Upper lobe of left lung (tissue), 6 donors: Measurements from ENCODE around the gene GPR17. TPM values are rescaled to one million over a fixed set of nuclear protein-coding genes. Genes with fewer than 3 reads are reported as not detected.

Source experiments
- ATAC-seq, 2 donors: fragments of 200-7000 bp; cut with Tn5 transposase; one replicate each; pipeline ENCODE4 v1.9.1; 2022; ENCODE audit warnings: mild to moderate bottlenecking in 2 of 2, moderate library complexity in 2 of 2; ENCODE audit not compliant: low FRiP score in 2 of 2
- DNase-seq, 2 donors: peaks; one replicate each; pipeline ENCODE4 v3.0.0-alpha.2; 2019 to 2020
- H3K27ac ChIP-seq, 4 donors: fragments of 200-600 bp; sonication (generic); one replicate each; pipeline ENCODE4 v1.5.1; 2016 to 2019
- H3K27me3 ChIP-seq, 4 donors: fragments of 200-600 bp; sonication (generic); one replicate each; pipeline ENCODE4 v1.5.1; 2017 to 2019
- H3K36me3 ChIP-seq, 4 donors: fragments of 200-600 bp; sonication (generic); one replicate each; pipeline ENCODE4 v1.5.1; 2016 to 2019
- H3K4me1 ChIP-seq, 4 donors: fragments of 200-600 bp; sonication (generic); one replicate each; pipeline ENCODE4 v1.5.1; 2018 to 2019
- H3K4me3 ChIP-seq, 4 donors: fragments of 200-600 bp; sonication (generic); one replicate each; pipeline ENCODE4 v1.5.1; 2017 to 2019; ENCODE audit warnings: mild to moderate bottlenecking in 2 of 4, moderate library complexity in 1 of 4
- H3K9me3 ChIP-seq, 4 donors: fragments of 200-600 bp; sonication (generic); one replicate each; pipeline ENCODE4 v1.5.1; 2018 to 2019
- CTCF ChIP-seq, 6 experiments: fragments of 450-650 bp in 4 of 6; fragments of 200-600 bp in 2 of 6; sonication (generic) in 2 of 6; IDR thresholded peaks; one replicate each; pipeline ENCODE4 v1.5.1; 2016 to 2019; ENCODE audit warnings: antibody characterized with exemption in 6 of 6
- EP300 ChIP-seq, 4 donors: sonication (generic); formaldehyde crosslinking; IDR thresholded peaks; one replicate each; pipeline ENCODE4 v1.5.1; 2017; ENCODE audit warnings: antibody characterized with exemption in 4 of 4, control low read depth in 2 of 4
- POLR2A ChIP-seq, 4 donors: fragments of 450-650 bp; IDR thresholded peaks; one replicate each; pipeline ENCODE4 v1.5.1; 2016 to 2017; ENCODE audit warnings: antibody characterized with exemption in 4 of 4, mild to moderate bottlenecking in 2 of 4
- POLR2AphosphoS5 ChIP-seq, 2 donors: sonication (generic); formaldehyde crosslinking; IDR thresholded peaks; one replicate each; pipeline ENCODE4 v1.5.1; 2017; ENCODE audit warnings: antibody characterized with exemption in 2 of 2
- WGBS, 2 donors: methylation state at CpG; one replicate each; pipeline ENCODE4 v1.1.5; 2017 to 2018; 5-methylcytosine and 5-hydroxymethylcytosine counted together
- total RNA-seq, 6 donors: library from RNA; depleted of rRNA in 4 of 6; stranded (reverse); fragments of >200 nt in 4 of 6; gene quantifications; one replicate each; pipeline versions ENCODE4 v1.1.0 to v1.2.1, GENCODE V29; 2016 to 2021
- donor health status: DM: no; HTN: no; CAD: no; lungs with moderate emphysema.
- donor health status: DM: no; HTN: yes; CAD: no; lungs with severe emphysema.

GPR17 gene
- total RNA-seq, 6 donors from 2014 or later, result 0.17 to 0.46 (median 0.24) TPM; not detected in 3

GRCh38 chr2:127641133-127641532 is 4.8 kb upstream of the GPR17 start:
- no peak for TF ChIP-seq POLR2A (IDR thresholded peaks at IDR 0.05)
- no peak for TF ChIP-seq CTCF (IDR thresholded peaks at IDR 0.05)
- TF ChIP-seq POLR2AphosphoS5 (IDR thresholded peaks at IDR 0.05), result no peak
- no peak for TF ChIP-seq EP300 (IDR thresholded peaks at IDR 0.05)
- peaks cover 0 to 43% (median 0%) of the 10 kb centered on the region in 4 donors for H3K36me3 ChIP-seq
- no peaks in the 10 kb centered on the region for H3K9me3 ChIP-seq
- peaks cover 43 to 83% (median 70%) of the 10 kb centered on the region in 4 donors for H3K4me1 ChIP-seq
- H3K27ac ChIP-seq, result peak overlapping the region in 3 of 4 donors; percentile 86 to 93 (median 87)
- WGBS, 2 donors, result 89% methylated on average over 5 of the region's 6 CpGs; no CpG with 5 or more reads in 1 of the 2 donors
- DNase-seq (peak in 1 of 2 donors; percentile 66), ATAC-seq (no peak)
- no peak overlapping the region for H3K4me3 ChIP-seq
- H3K27me3 ChIP-seq, result no peaks in the 10 kb centered on the region

DNA sequence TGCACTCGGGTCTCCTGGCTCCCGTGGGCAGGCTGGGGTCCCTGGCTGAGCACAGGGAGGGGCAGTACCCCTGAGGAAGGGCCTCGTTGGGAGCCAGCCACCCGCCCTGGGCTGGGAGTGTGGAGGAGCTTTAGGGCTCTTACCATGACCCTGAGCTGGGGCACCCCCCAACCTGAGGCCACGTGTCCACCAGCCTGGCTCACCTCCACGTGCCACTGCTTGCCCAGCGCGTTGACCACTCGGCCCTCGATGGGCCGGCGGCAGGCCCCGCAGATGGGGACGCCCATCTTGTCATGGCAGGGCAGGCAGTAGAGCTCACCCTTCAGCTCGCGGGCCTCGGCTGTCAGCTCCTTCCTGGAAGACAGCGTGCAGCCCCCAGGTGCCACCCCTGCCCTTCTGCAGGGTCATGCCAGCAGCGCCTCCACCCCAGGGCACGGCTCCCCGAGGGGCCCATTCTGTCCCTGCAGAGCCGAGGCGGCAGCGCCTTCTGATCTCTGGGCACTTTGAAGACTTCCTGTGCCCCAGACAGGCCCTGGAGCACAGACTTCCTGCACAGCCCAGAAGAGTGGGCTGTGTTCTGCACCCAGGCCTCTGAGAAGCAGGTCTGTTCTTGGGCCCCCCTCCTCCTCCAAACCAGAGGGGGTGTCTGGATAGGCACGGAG is 4.0 kb upstream of the GPR17 start:
- Histone ChIP-seq H3K36me3 (peaks cover 0 to 43% (median 0%) of the 10 kb centered on the region in 4 donors), H3K4me1 (peaks cover 44 to 83% (median 69%) of the 10 kb centered on the region in 4 donors), H3K27ac (peak overlapping the region; percentile 40 to 93 (median 66)), H3K4me3 (no peak overlapping the region), H3K27me3 (no peaks in the 10 kb centered on the region), H3K9me3 (no peaks in the 10 kb centered on the region)
- ATAC-seq, result no peak
- DNase-seq, result peak in 1 of 2 donors; percentile 79
- TF ChIP-seq EP300 (IDR thresholded peaks at IDR 0.05) (no peak), CTCF (IDR thresholded peaks at IDR 0.05) (no peak), POLR2A (IDR thresholded peaks at IDR 0.05) (no peak), POLR2AphosphoS5 (IDR thresholded peaks at IDR 0.05) (no peak)
- 39 to 52% methylated on average over 14 to 19 of the region's 25 CpGs for WGBS, 2 donors

- no peak overlapping the region for H3K4me3 ChIP-seq
- H3K9me3 ChIP-seq, result no peaks in the 10 kb centered on the region
- H3K27me3 ChIP-seq, result no peaks in the 10 kb centered on the region
- no peak for ATAC-seq
- TF ChIP-seq POLR2A (IDR thresholded peaks at IDR 0.05) (no peak), POLR2AphosphoS5 (IDR thresholded peaks at IDR 0.05) (no peak), EP300 (IDR thresholded peaks at IDR 0.05) (no peak), CTCF (IDR thresholded peaks at IDR 0.05) (no peak)
- peaks cover 44 to 83% (median 68%) of the 10 kb centered on the region in 4 donors for H3K4me1 ChIP-seq
- peak in 1 of 2 donors; percentile 58 for DNase-seq
- H3K27ac ChIP-seq, result peak overlapping the region in 3 of 4 donors; percentile 7 to 93 (median 87)
- 79 to 82% methylated on average over 8 to 17 of the region's 17 CpGs for WGBS, 2 donors
- peaks cover 0 to 43% (median 0%) of the 10 kb centered on the region in 4 donors for H3K36me3 ChIP-seq
Measured at GRCh38 chr2:127642706-127643438, 3.1 kb upstream of the GPR17 start.

DNA sequence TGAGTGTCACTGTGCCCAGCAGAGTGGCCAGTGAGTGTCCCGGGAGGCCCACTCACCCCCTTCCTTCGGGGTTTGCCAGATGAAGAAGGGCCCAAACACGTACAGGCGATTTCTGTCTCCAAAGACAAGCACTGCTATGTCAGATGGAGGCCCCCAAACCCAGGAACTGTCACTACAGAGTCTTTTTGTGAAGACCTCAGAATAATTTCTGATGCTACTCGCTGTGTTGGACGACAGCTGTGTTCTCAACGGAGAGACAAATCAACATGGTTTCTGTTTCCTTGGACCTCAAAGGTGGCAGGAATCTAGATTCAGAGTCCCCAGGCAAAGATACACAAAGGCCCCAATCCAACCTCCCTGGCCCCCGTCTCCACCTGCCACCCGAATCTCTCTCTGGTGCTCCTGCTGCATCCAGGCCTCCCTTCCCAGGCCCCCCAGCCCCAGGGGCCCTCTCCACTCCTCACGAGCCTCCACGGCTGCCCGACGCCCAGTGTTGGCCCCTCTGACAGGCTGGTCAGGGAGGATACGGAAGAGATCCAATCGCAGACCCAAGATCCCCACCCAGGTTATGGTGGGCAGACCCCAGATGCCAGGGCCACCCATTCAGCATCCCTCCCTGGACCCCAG is 2.4 kb upstream of the GPR17 start:
- Histone ChIP-seq H3K9me3 (no peaks in the 10 kb centered on the region), H3K4me3 (no peak overlapping the region), H3K4me1 (peaks cover 44 to 82% (median 68%) of the 10 kb centered on the region in 4 donors), H3K27me3 (no peaks in the 10 kb centered on the region), H3K36me3 (peaks cover 0 to 41% (median 0%) of the 10 kb centered on the region in 4 donors), H3K27ac (peak overlapping the region in 3 of 4 donors; percentile 7 to 93 (median 87))
- no peak for TF ChIP-seq POLR2AphosphoS5 (IDR thresholded peaks at IDR 0.05)
- no peak for TF ChIP-seq POLR2A (IDR thresholded peaks at IDR 0.05)
- DNase-seq, result peak in 1 of 2 donors; percentile 68
- no peak for ATAC-seq
- WGBS, 2 donors, result 89 to 94% methylated on average over 13 to 15 of the region's 15 CpGs
